Osteocyte (in vitro differentiated cells): Measurements from ENCODE around the gene DDR2. TPM values are rescaled to one million over a fixed set of nuclear protein-coding genes. Genes with fewer than 3 reads are reported as not detected.

Source experiments
- DNase-seq: peaks from one replicate; pipeline ENCODE4 v3.0.0; 2021; ENCODE audit warnings: mixed read lengths; ENCODE audit not compliant: unreplicated experiment; ENCODE audit errors: extremely low spot score
- H3K27ac Mint-ChIP-seq: one replicate; pipeline ENCODE4 v1.8.0; 2021; ENCODE audit warnings: mild to moderate bottlenecking, mixed read lengths; ENCODE audit not compliant: unreplicated experiment
- H3K27me3 Mint-ChIP-seq: one replicate; pipeline ENCODE4 v1.8.0; 2021; ENCODE audit warnings: mixed read lengths; ENCODE audit not compliant: unreplicated experiment
- H3K36me3 Mint-ChIP-seq: one replicate; pipeline ENCODE4 v1.8.0; 2021; ENCODE audit warnings: mixed read lengths; ENCODE audit not compliant: unreplicated experiment
- H3K4me1 Mint-ChIP-seq: one replicate; pipeline ENCODE4 v1.8.0; 2021; ENCODE audit warnings: mixed read lengths; ENCODE audit not compliant: unreplicated experiment
- H3K4me3 Mint-ChIP-seq: one replicate; pipeline ENCODE4 v1.8.0; 2021; ENCODE audit warnings: mild to moderate bottlenecking, moderate library complexity, mixed read lengths; ENCODE audit not compliant: unreplicated experiment
- H3K9me3 Mint-ChIP-seq: one replicate; pipeline ENCODE4 v1.8.0; 2021; ENCODE audit warnings: mixed read lengths; ENCODE audit not compliant: unreplicated experiment
- CTCF ChIP-seq: fragments of 200-600 bp; sonication (generic); IDR thresholded peaks from 2 replicates; pipeline ENCODE4 v1.5.0; 2021; ENCODE audit warnings: antibody characterized with exemption, mild to moderate bottlenecking, moderate library complexity
- total RNA-seq: library from RNA; stranded (reverse); gene quantifications from 2 replicates; pipeline ENCODE4 v1.2.1, GENCODE V29; 2021

DDR2 gene
- total RNA-seq, 1 donor from 2014 or later, result 173 TPM

DNA sequence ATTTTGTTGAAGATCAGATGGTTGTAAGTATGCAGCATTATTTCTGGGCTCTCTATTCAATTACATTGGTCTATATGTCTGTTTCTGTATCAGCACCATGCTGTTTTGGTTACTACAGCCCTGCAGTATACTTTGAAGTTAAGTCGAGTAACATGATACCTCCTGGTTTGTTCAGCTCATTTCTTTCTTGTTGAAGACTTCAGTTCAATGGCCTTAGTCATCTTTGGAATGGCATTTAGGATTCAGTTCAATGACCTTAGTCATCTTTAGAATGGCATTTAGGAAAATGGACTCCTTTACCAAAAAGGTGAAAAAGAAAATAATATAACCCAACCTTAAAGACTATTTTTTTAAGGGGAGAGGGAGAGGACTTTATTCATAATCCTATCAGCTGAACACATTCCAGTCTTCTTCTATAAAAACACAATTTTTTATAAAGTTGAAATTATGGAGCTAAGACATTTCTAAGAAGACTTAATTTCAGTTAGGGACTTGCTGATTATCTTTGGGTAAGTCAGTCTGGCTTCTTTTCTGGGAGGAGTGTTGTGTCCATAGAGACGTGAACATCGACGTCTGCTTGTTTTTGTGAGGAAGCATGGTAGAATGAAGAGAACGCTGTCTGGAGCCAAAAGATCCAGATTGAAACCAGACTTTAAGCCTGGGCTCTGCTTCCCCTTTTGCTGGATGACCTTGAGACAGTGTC lies 48.3 kb downstream of the DDR2 start:
- Mint-ChIP-seq H3K36me3 (peaks cover 24% of the 10 kb centered on the region), H3K27ac (peak overlapping the region; percentile 71), H3K4me3 (no peak overlapping the region), H3K27me3 (no peaks in the 10 kb centered on the region), H3K9me3 (peaks cover 12% of the 10 kb centered on the region), H3K4me1 (peaks cover 60% of the 10 kb centered on the region)
- no peak for DNase-seq
- TF ChIP-seq CTCF, result no peak

GRCh38 chr1:162681122-162681436 lies 48.8 kb downstream of the DDR2 start:
- peak overlapping the region; percentile 71 for H3K27ac Mint-ChIP-seq
- no peak for TF ChIP-seq CTCF
- DNase-seq, result no peak
- H3K4me1 Mint-ChIP-seq, result peaks cover 55% of the 10 kb centered on the region
- peaks cover 12% of the 10 kb centered on the region for H3K9me3 Mint-ChIP-seq
- peaks cover 24% of the 10 kb centered on the region for H3K36me3 Mint-ChIP-seq
- no peaks in the 10 kb centered on the region for H3K27me3 Mint-ChIP-seq
- no peak overlapping the region for H3K4me3 Mint-ChIP-seq

GRCh38 chr1:162682013-162682419 lies 49.8 kb downstream of the DDR2 start:
- Mint-ChIP-seq H3K4me3 (no peak overlapping the region), H3K27ac (peak overlapping the region; percentile 71), H3K4me1 (peaks cover 46% of the 10 kb centered on the region), H3K9me3 (peaks cover 12% of the 10 kb centered on the region), H3K27me3 (no peaks in the 10 kb centered on the region), H3K36me3 (peaks cover 24% of the 10 kb centered on the region)
- no peak for TF ChIP-seq CTCF
- no peak for DNase-seq

DNA sequence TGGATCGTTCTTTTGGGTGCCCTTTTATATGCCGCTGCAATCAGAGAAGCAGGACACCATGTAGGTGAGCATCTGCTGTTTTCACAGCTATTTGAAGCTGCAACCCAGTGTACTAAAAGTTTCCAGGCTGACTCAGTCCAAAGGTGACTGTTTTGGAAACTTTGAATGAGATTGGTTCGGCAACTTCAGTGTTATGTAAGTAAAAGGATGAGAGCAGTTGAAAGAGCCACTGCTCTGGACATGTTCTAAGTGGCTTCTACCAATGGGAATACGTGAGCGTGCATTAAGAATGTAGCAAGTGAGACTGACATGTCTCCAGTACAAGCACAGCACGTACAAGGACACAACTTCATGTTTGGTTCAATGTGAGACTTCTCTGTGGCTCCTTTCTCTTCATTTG lies 55.6 kb downstream of the DDR2 start:
- Mint-ChIP-seq H3K27ac (no peak overlapping the region), H3K4me1 (peaks cover 51% of the 10 kb centered on the region), H3K9me3 (no peaks in the 10 kb centered on the region), H3K36me3 (peaks cover 8% of the 10 kb centered on the region), H3K4me3 (no peak overlapping the region), H3K27me3 (no peaks in the 10 kb centered on the region)
- no peak for TF ChIP-seq CTCF
- DNase-seq, result no peak

GRCh38 chr1:162688521-162688920 lies 56.3 kb downstream of the DDR2 start:
- H3K27me3 Mint-ChIP-seq, result no peaks in the 10 kb centered on the region
- DNase-seq, result no peak
- H3K4me1 Mint-ChIP-seq, result peaks cover 50% of the 10 kb centered on the region
- H3K36me3 Mint-ChIP-seq, result peaks cover 8% of the 10 kb centered on the region
- H3K4me3 Mint-ChIP-seq, result no peak overlapping the region
- no peaks in the 10 kb centered on the region for H3K9me3 Mint-ChIP-seq
- no peak overlapping the region for H3K27ac Mint-ChIP-seq
- TF ChIP-seq CTCF, result no peak
